Activated naive CD8-positive, alpha-beta T cell treated with anti-CD3 and anti-CD28 coated beads, Interleukin-2, amount 50 U/mL, for 16 hours (primary cell): ENCODE results near the gene PCSK6.

ENCODE experiments used
- DNase-seq: peaks from one replicate; pipeline ENCODE4 v3.0.0-alpha.2; 2020; ENCODE audit warnings: low read depth, low spot score

PCSK6 gene

GRCh38 chr15:101522621-101523559 lies 33.4 kb upstream of the PCSK6 start:
- no peak for DNase-seq

- DNase-seq: no peak
These were observed 32.6 kb upstream of the PCSK6 start for GRCh38 chr15:101522091-101522490.

- DNase-seq: no peak
These were observed 32.1 kb upstream of the PCSK6 start for GRCh38 chr15:101521591-101521990.

GRCh38 chr15:101521069-101521468 lies 31.6 kb upstream of the PCSK6 start:
- no peak for DNase-seq

GRCh38 chr15:101520395-101520794 lies 30.9 kb upstream of the PCSK6 start:
- no peak for DNase-seq

GRCh38 chr15:101517504-101517903 lies 28.0 kb upstream of the PCSK6 start:
- DNase-seq: no peak

- DNase-seq: no peak
These were observed 24.8 kb upstream of the PCSK6 start for GRCh38 chr15:101514318-101514717.

GRCh38 chr15:101511717-101512116 lies 22.2 kb upstream of the PCSK6 start:
- DNase-seq: no peak

- no peak for DNase-seq
These were observed 21.0 kb upstream of the PCSK6 start for GRCh38 chr15:101510212-101511197.

- DNase-seq: no peak
These were observed 19.8 kb upstream of the PCSK6 start for GRCh38 chr15:101509279-101509678.

- DNase-seq: no peak
These were observed 17.0 kb upstream of the PCSK6 start for GRCh38 chr15:101506491-101506890.

GRCh38 chr15:101505610-101506337 lies 16.3 kb upstream of the PCSK6 start:
- no peak for DNase-seq

GRCh38 chr15:101504866-101505609 lies 15.5 kb upstream of the PCSK6 start:
- DNase-seq: no peak

- DNase-seq: no peak
These were observed 14.9 kb upstream of the PCSK6 start for GRCh38 chr15:101504373-101504772.

GRCh38 chr15:101503296-101503599 lies 13.7 kb upstream of the PCSK6 start:
- no peak for DNase-seq

GRCh38 chr15:101502572-101503295 lies 13.2 kb upstream of the PCSK6 start:
- DNase-seq: no peak

GRCh38 chr15:101501703-101502373 lies 12.3 kb upstream of the PCSK6 start:
- DNase-seq: peak; percentile 30

- no peak for DNase-seq
These were observed 11.5 kb upstream of the PCSK6 start for GRCh38 chr15:101500865-101501551.
